Fibroblast of lung (primary cell): ENCODE measurements around the gene GNAL.

Experiments used
- CTCF ChIP-seq, 2 donors: IDR thresholded peaks in 1 of 2; conservative IDR thresholded peaks in 1 of 2; 1 replicate in 1 of 2; 2 replicates in 1 of 2; pipeline ENCODE4 v1.5.1; 2011 to 2012; ENCODE audit warnings: low read length in 2 of 2, control low read depth in 1 of 2, inconsistent platforms in 1 of 2, low read depth in 1 of 2, mild to moderate bottlenecking in 1 of 2
- EZH2 ChIP-seq: IDR thresholded peaks from 2 replicates; pipeline ENCODE4 v1.5.1; 2012; ENCODE audit warnings: low read length, control low read depth, mild to moderate bottlenecking; ENCODE audit errors: missing control alignments

GRCh38 chr18:11798271-11798670, 109.2 kb downstream of the GNAL start:
- TF ChIP-seq CTCF (conservative IDR thresholded peaks at IDR 0.05 in 1 of 2, IDR thresholded peaks at IDR 0.05 in 1 of 2; ENCODE audit: low read depth in 1 of 2, low read length in 2 of 2), result no peak
- no peak for TF ChIP-seq EZH2
